OCI-M2 (cell line): ENCODE measurements around the gene RHEBL1.

ENCODE experiments used
- DNase-seq: peaks from one replicate; lab custom pipeline; 2025; ENCODE audit not compliant: unreplicated experiment; lab: John Stamatoyannopoulos, UW

The RHEBL1 gene, protein sequence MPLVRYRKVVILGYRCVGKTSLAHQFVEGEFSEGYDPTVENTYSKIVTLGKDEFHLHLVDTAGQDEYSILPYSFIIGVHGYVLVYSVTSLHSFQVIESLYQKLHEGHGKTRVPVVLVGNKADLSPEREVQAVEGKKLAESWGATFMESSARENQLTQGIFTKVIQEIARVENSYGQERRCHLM

GRCh38 chr12:49069507-49070346, at the start of gene RHEBL1:
TSS of gene RHEBL1 (minus strand) at chr12:49069979. CDS start at chr12:49069785, 194 bp downstream.
- DNase-seq: peak; percentile 92

- DNase-seq: no peak
These were observed 41.4 kb upstream of the RHEBL1 start for GRCh38 chr12:49111206-49111605.

- peak; percentile 77 for DNase-seq
These were observed 40.8 kb upstream of the RHEBL1 start, which contains the start of gene LMBR1L for GRCh38 chr12:49110464-49111155. TSS of gene LMBR1L (minus strand) at chr12:49110847. CDS start at chr12:49110555, 292 bp downstream.

DNA sequence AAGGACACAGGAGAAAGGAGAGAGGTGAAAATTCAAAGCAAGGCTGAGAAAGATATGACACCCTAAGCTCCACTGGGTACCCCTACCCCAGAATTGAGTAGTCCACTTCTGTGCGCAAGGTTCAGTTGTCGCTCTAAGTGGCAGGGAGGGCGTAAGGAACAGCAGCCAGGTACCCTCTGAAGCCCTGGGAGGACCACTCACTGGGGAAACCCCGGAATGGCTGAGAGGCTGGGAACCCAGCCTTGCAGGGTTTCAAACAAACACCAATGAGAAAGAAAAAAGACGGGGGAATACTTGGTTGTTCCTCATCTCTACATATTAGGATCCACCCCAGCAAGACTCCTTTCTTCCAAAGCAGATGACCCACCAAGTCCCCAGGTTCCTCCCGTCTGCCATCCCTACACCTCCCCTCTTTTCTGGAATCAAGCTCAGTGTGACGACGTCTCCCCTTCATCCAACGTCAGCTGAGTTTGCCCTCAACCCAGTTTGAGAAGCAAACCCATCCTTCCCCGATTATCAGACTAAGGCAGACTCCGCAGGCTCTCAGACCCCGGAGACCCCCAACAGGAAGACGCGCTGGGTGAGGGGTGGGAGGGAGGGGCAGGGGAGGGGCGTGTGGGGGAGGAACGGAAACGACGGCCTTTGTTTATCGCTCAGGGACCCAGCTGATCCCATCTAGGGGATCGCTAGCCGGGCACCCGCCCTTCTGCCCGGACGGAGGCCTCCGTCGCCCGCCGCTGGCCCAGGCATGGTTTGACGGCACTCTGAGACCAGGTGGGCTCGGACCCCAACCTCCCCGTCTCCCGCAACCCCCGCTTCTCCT, 40.1 kb upstream of the RHEBL1 start:
- no peak for DNase-seq

DNA sequence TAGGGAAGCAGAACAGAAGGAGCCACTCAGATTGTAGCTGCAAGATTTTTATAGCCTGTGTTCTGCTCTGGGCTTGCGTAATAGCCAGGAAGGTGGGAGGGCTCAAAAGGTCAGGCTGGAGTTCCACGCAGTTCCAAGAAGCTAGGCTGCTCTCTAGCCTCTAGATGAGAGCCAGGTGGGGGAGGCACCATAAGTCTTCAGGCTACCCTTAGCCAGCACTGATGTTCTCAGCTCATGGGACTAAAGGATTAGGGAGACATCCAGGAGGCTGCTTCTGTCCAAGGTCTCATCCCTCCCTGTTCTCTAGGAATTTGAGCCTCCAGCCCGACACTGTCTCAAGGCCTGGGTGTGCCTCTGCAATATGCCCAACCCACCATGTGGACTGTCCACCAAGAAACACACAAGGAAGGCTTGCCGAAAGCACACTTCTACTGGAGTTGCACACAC, 39.2 kb upstream of the RHEBL1 start:
- DNase-seq: no peak

DNA sequence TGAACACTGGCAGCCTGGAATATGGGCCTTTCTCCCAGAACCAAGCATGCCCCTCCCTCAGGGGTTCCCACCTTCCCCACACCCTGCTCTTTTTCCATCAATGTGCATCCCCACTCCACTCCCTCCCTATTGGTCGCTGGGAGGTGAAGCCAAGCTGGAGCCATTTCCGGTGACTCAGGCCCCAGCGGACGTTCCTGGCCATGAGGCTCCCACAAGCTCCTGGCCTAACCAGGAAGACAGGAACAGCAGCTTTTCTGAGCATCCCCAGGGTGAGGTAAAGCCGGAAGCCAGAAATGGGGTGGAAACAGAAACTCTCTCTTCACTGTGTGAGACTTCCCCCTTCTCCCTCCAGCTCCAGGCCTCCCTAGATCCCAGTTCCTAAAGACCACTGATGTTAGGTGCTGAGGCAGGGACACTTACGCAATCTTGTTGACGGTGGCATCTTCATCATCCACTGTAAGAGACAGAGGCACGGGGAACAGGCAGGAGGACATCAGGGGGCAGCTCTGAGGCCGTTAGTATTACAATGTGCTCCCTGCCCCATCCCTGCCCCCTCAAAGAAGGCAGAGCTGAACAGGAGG, 35.8 kb upstream of the RHEBL1 start:
- no peak for DNase-seq

GRCh38 chr12:49104822-49105221, 35.0 kb upstream of the RHEBL1 start:
- DNase-seq: no peak

DNA sequence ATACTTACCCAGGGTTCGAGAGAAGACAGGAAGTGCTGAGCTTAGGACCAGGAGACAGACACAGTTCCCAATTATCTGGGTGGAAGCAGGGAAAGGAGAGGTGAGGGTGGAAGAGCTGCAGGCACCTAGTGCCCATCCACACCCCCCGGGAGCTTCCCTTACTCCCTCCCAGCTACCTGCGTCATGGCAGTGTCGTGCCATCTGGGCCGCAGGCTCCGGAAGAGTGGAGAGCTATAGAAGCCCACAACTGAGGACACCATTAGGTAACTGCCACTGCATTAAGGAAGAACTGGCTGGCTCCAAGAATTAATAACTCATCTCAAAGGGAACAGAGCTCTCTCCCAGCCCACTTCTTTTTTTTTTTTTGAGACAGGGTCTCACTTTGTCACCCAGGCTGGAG, 30.6 kb upstream of the RHEBL1 start:
- no peak for DNase-seq

DNA sequence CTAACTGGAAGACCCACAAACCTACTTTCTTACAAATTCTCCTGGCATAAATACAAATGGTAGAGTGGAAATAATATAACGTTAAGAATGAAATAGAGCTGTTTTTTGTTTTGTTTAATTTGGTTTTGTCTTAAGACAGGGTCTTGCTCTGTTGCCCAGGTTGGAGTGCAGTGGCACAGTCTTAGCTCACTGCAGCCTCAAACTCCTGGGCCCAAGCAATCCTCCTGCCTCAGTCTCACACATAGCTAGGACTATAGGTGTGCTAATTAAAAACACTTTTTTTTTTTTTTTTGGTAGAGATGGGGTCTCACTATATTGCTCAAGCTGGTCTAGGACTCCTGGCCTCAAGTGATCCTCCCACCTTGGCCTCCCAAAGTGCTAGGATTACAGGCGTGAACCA, 28.9 kb upstream of the RHEBL1 start:
- no peak for DNase-seq

DNA sequence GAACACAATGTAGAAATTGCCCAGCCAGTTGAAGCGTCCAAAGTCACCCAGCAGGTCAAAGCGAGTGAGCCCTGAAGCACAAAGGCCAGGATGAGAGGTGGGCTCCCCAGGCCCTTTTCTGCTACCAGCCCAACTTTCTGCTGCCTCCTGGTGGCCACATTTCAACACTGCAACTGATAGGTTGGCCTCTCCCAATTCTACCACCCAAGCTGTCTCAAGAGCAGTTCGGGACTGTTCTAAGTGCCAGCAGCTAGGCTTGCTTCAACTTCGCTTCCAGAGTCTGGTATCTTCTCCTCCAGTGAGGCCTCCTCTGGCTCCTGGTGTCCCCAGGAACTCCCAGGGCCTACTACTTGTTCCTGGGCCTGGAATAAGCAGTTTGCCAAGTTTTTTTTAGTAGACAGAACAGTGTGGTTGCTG, 28.3 kb upstream of the RHEBL1 start:
- DNase-seq: no peak

- DNase-seq: no peak
These were observed 27.6 kb upstream of the RHEBL1 start for GRCh38 chr12:49097381-49097780.

DNA sequence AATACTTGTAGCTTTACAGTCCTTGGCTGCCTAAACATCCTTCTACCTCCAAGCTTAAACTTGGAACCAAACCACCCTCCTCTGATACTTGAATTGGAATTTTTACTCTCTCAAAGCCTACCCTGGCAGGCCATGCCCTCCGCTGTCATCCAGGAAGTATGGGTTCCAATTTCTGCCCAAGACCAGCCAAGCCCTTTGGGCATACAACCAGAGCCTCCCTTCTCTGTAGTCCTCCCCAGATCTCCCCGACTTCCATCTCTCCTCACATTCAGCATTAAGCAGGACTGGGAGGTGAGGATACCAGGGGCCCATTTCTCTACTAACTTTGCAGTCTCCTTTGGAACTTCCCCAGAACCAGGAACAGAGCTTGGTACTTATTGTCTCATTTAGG, 25.2 kb upstream of the RHEBL1 start:
- no peak for DNase-seq

GRCh38 chr12:49094160-49094974, 24.6 kb upstream of the RHEBL1 start, which contains the start of gene DHH:
TSS of gene DHH (minus strand) at chr12:49094801. CDS start at chr12:49094512, 289 bp downstream.
- no peak for DNase-seq

- no peak for DNase-seq
These were observed 24.0 kb upstream of the RHEBL1 start for GRCh38 chr12:49093792-49094159.

DNA sequence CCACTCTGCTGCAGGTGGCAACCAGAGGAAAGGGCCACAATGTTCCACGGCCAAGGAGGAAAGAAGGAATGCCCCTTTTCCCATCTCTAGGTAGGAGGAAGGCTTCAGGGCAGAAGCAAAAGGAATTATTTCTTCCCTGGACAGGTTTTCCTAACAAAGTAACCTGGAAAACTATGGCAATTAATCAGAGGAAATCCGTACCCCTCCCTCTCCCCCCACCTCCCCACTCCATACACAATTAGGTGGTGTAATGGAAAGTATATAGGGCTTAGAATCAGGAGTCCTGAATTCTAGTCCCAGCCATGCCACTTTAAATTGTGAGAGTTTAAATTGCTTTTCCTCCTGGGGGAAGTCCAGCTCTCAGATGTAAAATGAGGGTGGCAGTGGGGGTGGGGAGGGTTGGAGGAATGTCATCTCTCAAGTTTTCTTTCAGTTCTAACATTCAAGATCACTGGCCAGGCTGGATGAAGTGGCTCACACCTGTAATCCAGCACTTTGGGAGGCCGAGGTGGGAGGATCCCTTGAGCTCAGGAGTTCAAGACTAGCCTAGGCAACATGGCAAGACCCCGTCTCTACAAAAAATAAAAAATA, 23.1 kb upstream of the RHEBL1 start:
- no peak for DNase-seq

GRCh38 chr12:49092086-49092815, 22.5 kb upstream of the RHEBL1 start:
- peak; percentile 20 for DNase-seq

- no peak for DNase-seq
These were observed 22.0 kb upstream of the RHEBL1 start for GRCh38 chr12:49091836-49092085.

- no peak for DNase-seq
These were observed 21.5 kb upstream of the RHEBL1 start for GRCh38 chr12:49091056-49091835.
